HFFc6 (cell line): ENCODE data around the gene SMIM24. TPM values are rescaled to one million over a fixed set of nuclear protein-coding genes. Genes with fewer than 3 reads are reported as not detected.
A peak's percentile ranks its signal among the peaks of the same experiment; 100 is the strongest.
"Not testable (repeated sequence)": the region's sequence is repeated elsewhere in the genome, so short reads cannot be mapped to it uniquely, and the experiment has no call there.

Source experiments
- DNase-seq: peaks from one replicate; pipeline ENCODE4 v3.0.0-alpha.2; 2018
- H3K27ac Mint-ChIP-seq: 2 replicates; pipeline ENCODE4 v1.8.0; 2020; ENCODE audit warnings: mild to moderate bottlenecking, mixed read lengths
- H3K27me3 Mint-ChIP-seq: 2 replicates; pipeline ENCODE4 v1.8.0; 2021; ENCODE audit warnings: mild to moderate bottlenecking, moderate library complexity, mixed read lengths; ENCODE audit not compliant: insufficient read depth
- H3K36me3 Mint-ChIP-seq: 2 replicates; pipeline ENCODE4 v1.8.0; 2021; ENCODE audit warnings: low read depth, mixed read lengths
- H3K4me1 Mint-ChIP-seq: 2 replicates; pipeline ENCODE4 v1.8.0; 2020; ENCODE audit warnings: low read depth, mixed read lengths
- H3K4me3 Mint-ChIP-seq: 2 replicates; pipeline ENCODE4 v1.8.0; 2020; ENCODE audit warnings: mild to moderate bottlenecking, moderate library complexity, mixed read lengths
- H3K9me3 Mint-ChIP-seq: 2 replicates; pipeline ENCODE4 v1.8.0; 2020; ENCODE audit warnings: mild to moderate bottlenecking, mixed read lengths
- total RNA-seq, 6 experiments: library from RNA; stranded (reverse); fragmentation: NEBNext Ultra II Directional; extraction: Animal tissue kit (Norgen Biotek cat#: 25700); gene quantifications; 2 replicates in 1 of 6; 3 replicates in 5 of 6; pipeline ENCODE4 v1.2.3, GENCODE V29; 2021
- TF ChIP-seq, protein P1 (sequence below): fragments of 200-600 bp; sonication (generic); IDR thresholded peaks from 2 replicates; pipeline ENCODE4 v1.5.0; 2021; ENCODE audit warnings: antibody characterized with exemption, mild to moderate bottlenecking

The SMIM24 gene
- total RNA-seq, 6 experiments from 2014 or later, result not detected

DNA sequence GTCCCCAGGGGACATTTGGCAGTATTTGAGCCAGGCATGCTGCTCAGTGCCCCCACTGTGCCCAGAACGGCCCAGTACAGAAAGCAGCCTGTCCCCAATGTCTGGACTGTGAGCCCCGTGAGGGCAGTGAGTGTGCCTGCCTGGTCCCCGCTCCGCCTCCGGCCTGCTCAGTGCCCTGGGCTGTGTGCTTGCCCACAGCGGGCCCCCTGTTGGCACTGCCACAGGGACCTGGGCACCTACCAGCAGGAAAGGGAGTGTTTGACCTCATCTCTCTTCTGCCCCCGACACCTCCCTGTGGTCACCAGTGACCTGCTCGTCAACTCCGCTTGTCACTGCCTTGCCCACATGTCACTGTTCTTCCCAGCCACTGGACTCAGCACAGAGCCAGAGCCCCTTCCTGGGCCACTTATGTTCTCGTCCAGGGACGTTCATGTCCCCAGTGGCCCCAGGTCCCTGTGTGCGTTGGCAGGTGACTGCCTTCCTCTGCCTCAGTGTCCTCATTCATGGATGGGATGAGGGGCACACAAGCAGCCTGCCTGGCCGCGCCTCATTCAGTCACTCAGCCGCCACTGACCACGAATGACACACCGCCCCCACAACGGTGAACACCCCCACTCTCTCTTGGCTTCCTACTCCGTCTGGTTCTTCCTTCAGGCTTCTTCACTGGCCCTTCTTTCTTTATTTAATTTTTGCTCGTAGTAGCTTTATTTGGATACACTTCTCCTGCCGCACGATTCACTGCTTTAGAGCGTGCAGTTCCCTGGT lies 28.6 kb upstream of the SMIM24 start:
- H3K4me1 Mint-ChIP-seq, result peaks cover 46% of the 10 kb centered on the region
- H3K27ac Mint-ChIP-seq, result peak overlapping the region; percentile 88
- no peaks in the 10 kb centered on the region; the same call in 1 of the 2 replicates for H3K27me3 Mint-ChIP-seq
- no peak for DNase-seq
- H3K36me3 Mint-ChIP-seq, result peaks cover 20% of the 10 kb centered on the region
- no peaks in the 10 kb centered on the region for H3K9me3 Mint-ChIP-seq
- TF ChIP-seq, protein P1, sequence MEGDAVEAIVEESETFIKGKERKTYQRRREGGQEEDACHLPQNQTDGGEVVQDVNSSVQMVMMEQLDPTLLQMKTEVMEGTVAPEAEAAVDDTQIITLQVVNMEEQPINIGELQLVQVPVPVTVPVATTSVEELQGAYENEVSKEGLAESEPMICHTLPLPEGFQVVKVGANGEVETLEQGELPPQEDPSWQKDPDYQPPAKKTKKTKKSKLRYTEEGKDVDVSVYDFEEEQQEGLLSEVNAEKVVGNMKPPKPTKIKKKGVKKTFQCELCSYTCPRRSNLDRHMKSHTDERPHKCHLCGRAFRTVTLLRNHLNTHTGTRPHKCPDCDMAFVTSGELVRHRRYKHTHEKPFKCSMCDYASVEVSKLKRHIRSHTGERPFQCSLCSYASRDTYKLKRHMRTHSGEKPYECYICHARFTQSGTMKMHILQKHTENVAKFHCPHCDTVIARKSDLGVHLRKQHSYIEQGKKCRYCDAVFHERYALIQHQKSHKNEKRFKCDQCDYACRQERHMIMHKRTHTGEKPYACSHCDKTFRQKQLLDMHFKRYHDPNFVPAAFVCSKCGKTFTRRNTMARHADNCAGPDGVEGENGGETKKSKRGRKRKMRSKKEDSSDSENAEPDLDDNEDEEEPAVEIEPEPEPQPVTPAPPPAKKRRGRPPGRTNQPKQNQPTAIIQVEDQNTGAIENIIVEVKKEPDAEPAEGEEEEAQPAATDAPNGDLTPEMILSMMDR, result no peak
- peak overlapping the region; percentile 78 for H3K4me3 Mint-ChIP-seq

DNA sequence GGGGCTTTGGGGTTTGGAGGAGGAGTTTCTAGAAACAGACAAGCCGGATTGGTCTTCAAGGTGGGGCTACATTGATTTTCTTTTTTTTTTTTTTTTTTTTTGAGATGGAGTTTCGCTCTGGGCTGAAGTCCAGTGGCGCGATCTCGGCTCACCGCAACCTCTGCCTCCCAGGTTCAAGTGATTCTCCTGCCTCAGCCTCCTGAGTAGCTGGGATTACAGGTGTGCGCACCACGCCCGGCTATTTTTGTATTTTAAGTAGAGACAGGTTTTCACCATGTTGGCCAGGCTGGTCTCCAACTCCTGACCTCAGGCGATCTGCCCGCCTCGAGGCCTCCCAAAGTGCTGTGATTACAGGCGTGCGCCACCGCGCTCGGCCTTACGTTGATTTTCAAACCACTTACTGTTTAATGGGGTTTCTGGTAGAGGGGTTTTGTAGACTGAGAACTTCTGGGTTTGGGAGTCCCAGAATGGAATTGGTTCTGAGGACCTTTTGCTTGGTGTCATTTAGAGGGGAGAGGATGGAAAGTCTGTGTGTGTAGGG lies 27.9 kb upstream of the SMIM24 start:
- H3K9me3 Mint-ChIP-seq, DNase-seq, H3K27me3 Mint-ChIP-seq: not testable (repeated sequence)
- Mint-ChIP-seq H3K36me3 (peaks cover 20% of the 10 kb centered on the region), H3K27ac (peak overlapping the region; percentile 46), H3K4me1 (peaks cover 40% of the 10 kb centered on the region), H3K4me3 (peak overlapping the region; percentile 96)

DNA sequence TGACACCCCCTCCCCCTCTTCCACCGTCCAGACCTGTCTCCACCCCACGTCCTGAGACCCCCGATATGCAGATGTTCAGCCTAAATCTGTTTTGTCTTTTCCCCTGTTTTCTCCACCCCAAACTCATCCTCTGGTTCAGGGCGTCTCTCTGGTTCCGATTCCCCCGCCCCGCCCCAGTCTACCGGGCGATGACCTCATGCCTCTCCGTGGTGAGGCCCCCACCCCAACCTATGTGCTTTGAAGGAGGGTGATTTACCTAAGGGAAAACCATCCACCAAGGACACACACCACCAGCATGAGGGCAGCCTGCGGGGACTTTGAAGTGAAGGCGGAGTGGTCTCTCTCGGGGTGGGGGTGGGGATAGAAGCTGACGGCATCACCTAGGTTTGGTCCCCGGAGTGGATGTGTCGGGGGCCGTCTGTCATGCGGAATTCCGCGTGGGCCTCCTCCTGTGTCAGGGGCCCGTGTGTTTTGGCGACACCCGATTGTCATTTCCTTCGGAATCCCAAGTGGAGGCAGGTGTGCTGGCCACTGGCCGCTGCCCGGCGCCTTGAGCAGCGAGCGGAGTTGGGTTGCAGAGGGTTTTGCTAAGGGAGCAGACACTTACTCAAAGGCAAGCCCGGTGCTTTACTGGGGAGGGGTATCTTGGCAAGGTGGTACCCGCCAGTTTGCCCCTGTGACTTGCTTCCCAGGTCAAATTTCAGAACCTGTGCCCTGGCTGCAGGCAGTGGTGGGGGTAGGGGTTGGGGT lies 27.2 kb upstream of the SMIM24 start:
- Mint-ChIP-seq H3K36me3 (peaks cover 20% of the 10 kb centered on the region), H3K27ac (peak overlapping the region; percentile 87), H3K4me3 (peak overlapping the region; percentile 96), H3K27me3 (no peaks in the 10 kb centered on the region; the same call in 1 of the 2 replicates), H3K4me1 (peaks cover 40% of the 10 kb centered on the region), H3K9me3 (no peaks in the 10 kb centered on the region)
- DNase-seq, result no peak
- TF ChIP-seq, protein P1, result no peak

DNA sequence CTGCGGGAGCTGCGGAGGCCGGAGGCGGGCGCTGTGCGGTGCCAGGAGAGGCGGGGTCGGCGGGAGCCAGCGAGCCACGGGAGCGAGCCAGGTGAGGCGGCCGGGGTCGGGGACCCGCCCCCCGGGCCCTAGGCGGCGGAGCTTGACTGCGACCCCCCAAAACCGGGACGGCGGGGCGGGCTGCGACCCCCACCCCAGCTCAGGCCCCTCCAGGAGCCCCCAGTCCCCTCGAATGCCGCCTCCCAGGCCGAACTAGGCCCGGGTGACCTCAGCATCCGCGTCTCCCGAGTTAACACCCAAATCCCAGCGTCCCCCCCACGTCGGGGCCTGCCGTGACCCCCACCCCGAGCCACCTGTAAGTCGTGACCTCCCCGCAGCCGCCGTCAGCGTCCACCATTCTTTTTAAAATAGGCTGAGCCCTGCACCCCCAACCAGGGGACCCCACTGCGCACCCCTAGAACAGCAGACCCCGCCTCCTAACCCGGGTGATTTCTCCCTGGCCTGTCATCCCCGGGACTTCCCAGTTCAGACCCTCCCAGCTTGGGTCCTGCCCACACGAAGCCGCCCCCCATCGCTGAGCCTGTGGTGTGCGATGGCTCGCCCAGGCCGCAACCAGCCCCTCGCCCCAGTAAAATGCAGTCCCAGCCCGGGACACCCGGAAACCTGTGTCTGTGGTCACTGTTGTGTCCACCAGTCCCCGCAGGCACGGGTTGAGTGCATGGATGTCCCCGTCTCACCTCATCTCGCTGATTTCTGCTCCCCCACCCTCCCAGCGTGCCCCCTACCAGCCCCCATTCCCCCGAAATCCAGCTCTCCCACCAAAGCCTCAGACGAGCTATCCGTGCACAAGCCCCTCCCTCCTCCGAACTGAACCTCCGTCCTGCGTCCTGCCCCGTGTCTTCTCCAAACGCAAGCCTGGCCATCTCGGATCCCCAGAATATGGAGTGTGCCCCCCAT lies 26.3 kb upstream of the SMIM24 start:
- DNase-seq, result no peak
- Mint-ChIP-seq H3K4me3 (peak overlapping the region; percentile 96), H3K27ac (peak overlapping the region; percentile 87)

DNA sequence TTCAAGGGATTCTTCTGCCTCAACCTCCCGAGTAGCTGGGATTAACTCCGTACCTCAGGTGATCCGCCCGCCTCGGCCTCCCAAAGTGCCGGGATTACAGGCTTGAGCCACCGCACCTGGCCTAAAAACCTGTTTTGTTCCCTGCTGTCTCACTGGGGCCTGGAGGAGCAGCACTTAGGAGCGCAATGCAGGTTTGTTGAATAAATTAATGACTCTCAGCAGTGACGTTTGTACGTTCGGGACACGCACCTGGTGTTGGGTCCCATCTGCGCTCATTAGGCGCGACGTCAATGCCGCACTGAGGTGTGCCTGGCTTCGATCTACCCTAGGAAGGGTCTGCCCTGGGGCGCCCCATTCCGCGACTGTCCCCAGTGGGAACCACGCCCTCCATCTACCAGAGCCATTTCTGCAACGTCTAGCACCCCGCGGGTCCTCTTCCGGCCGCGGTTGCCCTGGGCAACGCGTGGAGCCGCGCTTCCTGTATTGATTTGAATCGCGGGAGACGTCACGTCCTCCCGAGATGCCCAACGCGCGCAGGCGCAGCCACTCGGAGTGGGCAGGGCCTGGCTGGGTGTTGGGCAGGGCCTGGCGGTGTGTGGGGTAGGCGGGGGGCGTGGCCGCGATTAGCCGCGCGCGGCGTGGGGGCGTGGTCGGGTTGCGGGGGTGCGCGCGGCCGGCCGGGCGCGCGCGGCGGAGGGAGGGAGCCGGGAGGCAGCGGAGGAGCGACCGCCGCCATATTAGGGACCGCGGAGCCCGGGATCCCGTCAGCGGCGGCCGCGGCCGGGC lies 25.5 kb upstream of the SMIM24 start, which contains the start of gene FZR1:
Gene FZR1, plus strand, starts transcription at position 714 of the 786 bp plus-strand sequence. CDS start 16,679 bp downstream, outside the sequence.
- H3K9me3 Mint-ChIP-seq, result no peaks in the 10 kb centered on the region
- no peaks in the 10 kb centered on the region; the same call in 1 of the 2 replicates for H3K27me3 Mint-ChIP-seq

More for the DNA sequence above, 26.3 kb upstream of the SMIM24 start:
- Mint-ChIP-seq H3K4me1 (peaks cover 40% of the 10 kb centered on the region), H3K27me3 (no peaks in the 10 kb centered on the region; the same call in 1 of the 2 replicates), H3K36me3 (peaks cover 20% of the 10 kb centered on the region), H3K9me3 (no peaks in the 10 kb centered on the region)
- TF ChIP-seq, protein P1, result no peak

More for the DNA sequence above, 25.5 kb upstream of the SMIM24 start, which contains the start of gene FZR1:
- Mint-ChIP-seq H3K36me3 (peaks cover 20% of the 10 kb centered on the region), H3K4me3 (peak within 1 kb of the TSS; percentile 96), H3K27ac (peak within 1 kb of the TSS; percentile 98), H3K4me1 (peaks cover 43% of the 10 kb centered on the region)
- DNase-seq, result peak; percentile 99
- TF ChIP-seq, protein P1, result peak; percentile 33
